NCI-H2171 (cell line): Measurements from ENCODE around the gene SCRT2.

Source experiments
- DNase-seq: peaks from one replicate; lab custom pipeline; 2025; lab: John Stamatoyannopoulos, UW

The SCRT2 gene

GRCh38 chr20:672963-673602, 2.5 kb downstream of the SCRT2 start:
- no peak for DNase-seq

- DNase-seq: no peak
Observed at GRCh38 chr20:671252-672030, 4.2 kb downstream of the SCRT2 start.

- DNase-seq: no peak
Observed at GRCh38 chr20:669573-669972, 6.0 kb downstream of the SCRT2 start.

GRCh38 chr20:668638-669037, 7.0 kb downstream of the SCRT2 start:
- DNase-seq: no peak

- DNase-seq: no peak
Observed at GRCh38 chr20:668050-668449, 7.6 kb downstream of the SCRT2 start.

- no peak for DNase-seq
Observed at GRCh38 chr20:667351-668034, 8.1 kb downstream of the SCRT2 start.

- no peak for DNase-seq
Observed at GRCh38 chr20:666877-667276, 8.7 kb downstream of the SCRT2 start.

GRCh38 chr20:665276-665675, 10.3 kb downstream of the SCRT2 start:
- DNase-seq: no peak

GRCh38 chr20:664576-664975, 11.0 kb downstream of the SCRT2 start:
- DNase-seq: no peak

- DNase-seq: no peak
Observed at GRCh38 chr20:664151-664550, 11.5 kb downstream of the SCRT2 start.

GRCh38 chr20:663315-664090, 12.1 kb downstream of the SCRT2 start:
- no peak for DNase-seq

- no peak for DNase-seq
Observed at GRCh38 chr20:662277-663192, 13.1 kb downstream of the SCRT2 start.

- DNase-seq: no peak
Observed at GRCh38 chr20:661474-662270, 13.9 kb downstream of the SCRT2 start.

- DNase-seq: no peak
Observed at GRCh38 chr20:658731-659291, 16.8 kb downstream of the SCRT2 start.

GRCh38 chr20:658202-658601, 17.4 kb downstream of the SCRT2 start:
- DNase-seq: no peak

- DNase-seq: no peak
Observed at GRCh38 chr20:655726-656624, 19.6 kb downstream of the SCRT2 start.

GRCh38 chr20:654417-654750, 21.2 kb downstream of the SCRT2 start:
- no peak for DNase-seq

- no peak for DNase-seq
Observed at GRCh38 chr20:653590-654416, 21.8 kb downstream of the SCRT2 start.
